ENCODE results near the gene DALRD3.

GRCh38 chr3:49012441-49013017 lies 5.9 kb downstream of the DALRD3 start:
- TF ChIP-seq CTCF (IDR thresholded peaks at IDR 0.05 in 2 of 3, conservative IDR thresholded peaks at IDR 0.05 in 1 of 3; ENCODE audit: borderline replicate concordance in 1 of 3, insufficient read depth in 1 of 3, low read depth in 2 of 3, low read length in 2 of 3) (no peak), POLR2A (IDR thresholded peaks at IDR 0.05; ENCODE audit: borderline replicate concordance, extremely low read depth, insufficient read depth, insufficient read length) (no peak), POLR2AphosphoS5 (IDR thresholded peaks at IDR 0.05; ENCODE audit: low read depth, low read length) (no peak), SIN3A (IDR thresholded peaks at IDR 0.05; ENCODE audit: low read depth) (no peak), YY1 (IDR thresholded peaks at IDR 0.05; ENCODE audit: extremely low read depth, insufficient replicate concordance, low read depth, low read length) (no peak), SP1 (IDR thresholded peaks at IDR 0.05; ENCODE audit: low read depth) (no peak), TCF7L2 (IDR thresholded peaks at IDR 0.05; ENCODE audit: borderline replicate concordance, extremely low read depth, insufficient read depth, insufficient read length) (no peak), EGR1 (IDR thresholded peaks at IDR 0.05; ENCODE audit: low read depth) (no peak), JUND (IDR thresholded peaks at IDR 0.05) (no peak), RAD21 (IDR thresholded peaks at IDR 0.05; ENCODE audit: low read depth) (no peak), CEBPB (IDR thresholded peaks at IDR 0.05; ENCODE audit: low read depth) (no peak), EZH2 (IDR thresholded peaks at IDR 0.05) (no peak)
- TF ChIP-seq, protein P1, sequence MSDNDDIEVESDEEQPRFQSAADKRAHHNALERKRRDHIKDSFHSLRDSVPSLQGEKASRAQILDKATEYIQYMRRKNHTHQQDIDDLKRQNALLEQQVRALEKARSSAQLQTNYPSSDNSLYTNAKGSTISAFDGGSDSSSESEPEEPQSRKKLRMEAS (IDR thresholded peaks at IDR 0.05): no peak
- TF ChIP-seq, protein P2, sequence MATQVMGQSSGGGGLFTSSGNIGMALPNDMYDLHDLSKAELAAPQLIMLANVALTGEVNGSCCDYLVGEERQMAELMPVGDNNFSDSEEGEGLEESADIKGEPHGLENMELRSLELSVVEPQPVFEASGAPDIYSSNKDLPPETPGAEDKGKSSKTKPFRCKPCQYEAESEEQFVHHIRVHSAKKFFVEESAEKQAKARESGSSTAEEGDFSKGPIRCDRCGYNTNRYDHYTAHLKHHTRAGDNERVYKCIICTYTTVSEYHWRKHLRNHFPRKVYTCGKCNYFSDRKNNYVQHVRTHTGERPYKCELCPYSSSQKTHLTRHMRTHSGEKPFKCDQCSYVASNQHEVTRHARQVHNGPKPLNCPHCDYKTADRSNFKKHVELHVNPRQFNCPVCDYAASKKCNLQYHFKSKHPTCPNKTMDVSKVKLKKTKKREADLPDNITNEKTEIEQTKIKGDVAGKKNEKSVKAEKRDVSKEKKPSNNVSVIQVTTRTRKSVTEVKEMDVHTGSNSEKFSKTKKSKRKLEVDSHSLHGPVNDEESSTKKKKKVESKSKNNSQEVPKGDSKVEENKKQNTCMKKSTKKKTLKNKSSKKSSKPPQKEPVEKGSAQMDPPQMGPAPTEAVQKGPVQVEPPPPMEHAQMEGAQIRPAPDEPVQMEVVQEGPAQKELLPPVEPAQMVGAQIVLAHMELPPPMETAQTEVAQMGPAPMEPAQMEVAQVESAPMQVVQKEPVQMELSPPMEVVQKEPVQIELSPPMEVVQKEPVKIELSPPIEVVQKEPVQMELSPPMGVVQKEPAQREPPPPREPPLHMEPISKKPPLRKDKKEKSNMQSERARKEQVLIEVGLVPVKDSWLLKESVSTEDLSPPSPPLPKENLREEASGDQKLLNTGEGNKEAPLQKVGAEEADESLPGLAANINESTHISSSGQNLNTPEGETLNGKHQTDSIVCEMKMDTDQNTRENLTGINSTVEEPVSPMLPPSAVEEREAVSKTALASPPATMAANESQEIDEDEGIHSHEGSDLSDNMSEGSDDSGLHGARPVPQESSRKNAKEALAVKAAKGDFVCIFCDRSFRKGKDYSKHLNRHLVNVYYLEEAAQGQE (IDR thresholded peaks at IDR 0.05; ENCODE audit: low read depth): no peak

All from HCT116 (cell line).